HEK293 (cell line): Measurements from ENCODE around the gene CCDC141.
A peak's percentile ranks its signal among the peaks of the same experiment; 100 is the strongest.
"Not testable (repeated sequence)": the region's sequence is repeated elsewhere in the genome, so short reads cannot be mapped to it uniquely, and the experiment has no call there.

Source experiments
- CTCF ChIA-PET: fragments of 350-600 bp; formaldehyde crosslinking; extraction: SDS; loops from one replicate; lab custom pipeline; 2021; ENCODE audit warnings: antibody characterized with exemption; lab: Yijun Ruan, JAX
- POLR2A ChIA-PET: fragments of 300-600 bp; formaldehyde crosslinking; extraction: SDS; loops from one replicate; lab custom pipeline; 2020; ENCODE audit warnings: antibody characterized with exemption, inconsistent platforms; lab: Yijun Ruan, JAX
- H3K27ac ChIP-seq: fragments of 200-500 bp; sonication (Bioruptor generic); 2 replicates; pipeline ENCODE4 v1.5.1; 2014; ENCODE audit warnings: low read depth, low read length, control low read depth, inconsistent platforms; ENCODE audit errors: extremely low read depth
- H3K36me3 ChIP-seq, 2 experiments: fragments of 200-500 bp in 1 of 2; sonication (Bioruptor generic) in 1 of 2; 1 replicate in 1 of 2; 2 replicates in 1 of 2; pipeline ENCODE4 v1.5.1; 2014 to 2017; ENCODE audit warnings: inconsistent platforms in 2 of 2, low read length in 2 of 2; ENCODE audit not compliant: control insufficient read depth in 2 of 2, insufficient read depth in 1 of 2
- H3K4me1 ChIP-seq: fragments of 200-500 bp; sonication (Bioruptor generic); 2 replicates; pipeline ENCODE4 v1.5.1; 2014; ENCODE audit warnings: mild to moderate bottlenecking, low read length, inconsistent platforms; ENCODE audit not compliant: control insufficient read depth, insufficient read depth
- H3K4me3 ChIP-seq: 2 replicates; pipeline ENCODE4 v1.5.1; 2011; ENCODE audit warnings: low read depth, mild to moderate bottlenecking, control low read depth, low read length, moderate library complexity
- H3K9me3 ChIP-seq: fragments of 200-500 bp; sonication (Bioruptor generic); 2 replicates; pipeline ENCODE4 v1.5.1; 2014; ENCODE audit warnings: low read depth, low read length, inconsistent platforms; ENCODE audit not compliant: control insufficient read depth, insufficient read depth
- INSM2 ChIP-seq: fragments of 450-650 bp; formaldehyde crosslinking; IDR thresholded peaks from 2 replicates; pipeline ENCODE4 v1.5.1; 2016; ENCODE audit warnings: missing biosample characterization, missing genetic modification characterization
- KLF1 ChIP-seq: fragments of 450-650 bp; formaldehyde crosslinking; IDR thresholded peaks from 2 replicates; pipeline ENCODE4 v1.5.1; 2016; ENCODE audit warnings: missing biosample characterization, missing genetic modification characterization
- KLF17 ChIP-seq: fragments of 450-650 bp; formaldehyde crosslinking; IDR thresholded peaks from 2 replicates; pipeline ENCODE4 v1.5.1; 2016; ENCODE audit warnings: missing biosample characterization, missing genetic modification characterization
- MZF1 ChIP-seq: fragments of 450-650 bp; formaldehyde crosslinking; IDR thresholded peaks from 2 replicates; pipeline ENCODE4 v1.5.1; 2017; ENCODE audit warnings: missing biosample characterization, missing genetic modification characterization, borderline replicate concordance
- ZEB2 ChIP-seq: fragments of 450-650 bp; formaldehyde crosslinking; IDR thresholded peaks from 2 replicates; pipeline ENCODE4 v1.5.1; 2016; ENCODE audit warnings: missing biosample characterization, missing genetic modification characterization
- ZFP37 ChIP-seq: fragments of 450-650 bp; formaldehyde crosslinking; IDR thresholded peaks from 2 replicates; pipeline ENCODE4 v1.5.1; 2016; ENCODE audit warnings: missing biosample characterization, missing genetic modification characterization
- ZNF132 ChIP-seq: fragments of 450-650 bp; formaldehyde crosslinking; IDR thresholded peaks from 2 replicates; pipeline ENCODE4 v1.5.1; 2017; ENCODE audit warnings: missing biosample characterization, missing genetic modification characterization, borderline replicate concordance
- ZNF16 ChIP-seq: fragments of 450-650 bp; formaldehyde crosslinking; IDR thresholded peaks from 2 replicates; pipeline ENCODE4 v1.5.1; 2016; ENCODE audit warnings: low read depth, missing biosample characterization, missing genetic modification characterization
- ZNF266 ChIP-seq: fragments of 450-650 bp; formaldehyde crosslinking; IDR thresholded peaks from 2 replicates; pipeline ENCODE4 v1.5.1; 2016; ENCODE audit warnings: missing biosample characterization, missing genetic modification characterization, low read depth
- ZNF350 ChIP-seq: fragments of 450-650 bp; formaldehyde crosslinking; IDR thresholded peaks from 2 replicates; pipeline ENCODE4 v1.5.0; 2017; ENCODE audit warnings: missing biosample characterization, mild to moderate bottlenecking, missing genetic modification characterization
- ZNF391 ChIP-seq: fragments of 450-650 bp; formaldehyde crosslinking; IDR thresholded peaks from 2 replicates; pipeline ENCODE4 v1.5.1; 2016; ENCODE audit warnings: low read depth, missing biosample characterization, missing genetic modification characterization, borderline replicate concordance
- ZNF501 ChIP-seq: fragments of 450-650 bp; formaldehyde crosslinking; IDR thresholded peaks from 2 replicates; pipeline ENCODE4 v1.5.1; 2016; ENCODE audit warnings: missing biosample characterization, missing genetic modification characterization
- ZNF544 ChIP-seq: fragments of 450-650 bp; formaldehyde crosslinking; IDR thresholded peaks from 2 replicates; pipeline ENCODE4 v1.5.0; 2017; ENCODE audit warnings: missing biosample characterization, missing genetic modification characterization
- ZNF585B ChIP-seq: fragments of 450-650 bp; formaldehyde crosslinking; IDR thresholded peaks from 2 replicates; pipeline ENCODE4 v1.5.1; 2016; ENCODE audit warnings: missing biosample characterization, missing genetic modification characterization
- ZNF645 ChIP-seq: fragments of 450-650 bp; formaldehyde crosslinking; IDR thresholded peaks from 2 replicates; pipeline ENCODE4; 2016; ENCODE audit warnings: missing biosample characterization, missing genetic modification characterization
- ZNF704 ChIP-seq: fragments of 450-650 bp; formaldehyde crosslinking; IDR thresholded peaks from 2 replicates; pipeline ENCODE4 v1.5.1; 2016; ENCODE audit warnings: missing biosample characterization, missing genetic modification characterization

Gene CCDC141

GRCh38 chr2:179096090-179096489, 46.2 kb upstream of the CCDC141 start:
- POLR2A ChIA-PET: no interaction called here
- Histone ChIP-seq H3K27ac (no peak overlapping the region), H3K4me3 (no peak overlapping the region), H3K4me1 (no peaks in the 10 kb centered on the region), H3K9me3 (no peaks in the 10 kb centered on the region), H3K36me3 (no peaks in the 10 kb centered on the region)
- TF ChIP-seq ZFP37 (tag by site-specific recombination) (no peak), ZNF501 (no peak), ZNF350 (no peak), ZNF544 (tag by site-specific recombination) (no peak), ZNF645 (tag by site-specific recombination) (no peak), ZNF16 (tag by site-specific recombination) (no peak), KLF17 (tag by site-specific recombination) (no peak), MZF1 (tag by site-specific recombination) (no peak), ZNF132 (tag by site-specific recombination) (no peak), ZNF266 (tag by site-specific recombination) (no peak), ZNF391 (tag by site-specific recombination) (no peak), ZNF704 (tag by site-specific recombination) (no peak), KLF1 (tag by site-specific recombination) (no peak), INSM2 (tag by site-specific recombination) (no peak)
- CTCF ChIA-PET: no interaction called here

GRCh38 chr2:179092912-179093311, 43.0 kb upstream of the CCDC141 start:
- H3K4me3 ChIP-seq, POLR2A ChIA-PET, CTCF ChIA-PET, H3K36me3 ChIP-seq, H3K9me3 ChIP-seq, H3K27ac ChIP-seq, H3K4me1 ChIP-seq: not testable (repeated sequence)

GRCh38 chr2:179082697-179083096, 32.8 kb upstream of the CCDC141 start:
- ChIA-PET POLR2A (no interaction called here), CTCF (no interaction called here)
- TF ChIP-seq ZNF585B: peak; percentile 46
- TF ChIP-seq ZEB2: no peak

More at GRCh38 chr2:179082697-179083096, 32.8 kb upstream of the CCDC141 start:
- Histone ChIP-seq H3K36me3 (no peaks in the 10 kb centered on the region), H3K27ac (no peak overlapping the region), H3K9me3 (no peaks in the 10 kb centered on the region), H3K4me1 (no peaks in the 10 kb centered on the region), H3K4me3 (no peak overlapping the region)
